GM04504 (cell line): Measurements from ENCODE around the gene CRHR1.

Experiments
- DNase-seq: peaks from one replicate; pipeline ENCODE4 v3.0.0-alpha.2; 2012; ENCODE audit warnings: low read depth

Gene CRHR1

GRCh38 chr17:45824475-45824874, 40.4 kb downstream of the CRHR1 start:
- DNase-seq = no peak

- no peak for DNase-seq
Measured at GRCh38 chr17:45824901-45825492, 40.9 kb downstream of the CRHR1 start.

GRCh38 chr17:45825792-45826191, 41.7 kb downstream of the CRHR1 start:
- DNase-seq = no peak

- DNase-seq = no peak
Measured at GRCh38 chr17:45826919-45827588, 42.9 kb downstream of the CRHR1 start.

- DNase-seq = no peak
Measured at GRCh38 chr17:45828171-45828570, 44.1 kb downstream of the CRHR1 start.

- no peak for DNase-seq
Measured at GRCh38 chr17:45828582-45829133, 44.5 kb downstream of the CRHR1 start.

GRCh38 chr17:45833920-45834319, 49.8 kb downstream of the CRHR1 start:
- DNase-seq = no peak

- DNase-seq = no peak
Measured at GRCh38 chr17:45834471-45835396, 50.6 kb downstream of the CRHR1 start.

- DNase-seq = no peak
Measured at GRCh38 chr17:45835481-45835880, 51.4 kb downstream of the CRHR1 start.

GRCh38 chr17:45836047-45837044, 52.2 kb downstream of the CRHR1 start:
- no peak for DNase-seq

GRCh38 chr17:45837187-45837586, 53.1 kb downstream of the CRHR1 start:
- no peak for DNase-seq

GRCh38 chr17:45837603-45838002, 53.5 kb downstream of the CRHR1 start:
- no peak for DNase-seq

- no peak for DNase-seq
Measured at GRCh38 chr17:45838751-45839295, 54.7 kb downstream of the CRHR1 start.

GRCh38 chr17:45839442-45839841, 55.3 kb downstream of the CRHR1 start:
- no peak for DNase-seq

GRCh38 chr17:45841186-45841585, 57.1 kb downstream of the CRHR1 start:
- DNase-seq = no peak

- DNase-seq = no peak
Measured at GRCh38 chr17:45841883-45842525, 57.9 kb downstream of the CRHR1 start.

- DNase-seq = no peak
Measured at GRCh38 chr17:45843722-45844121, 59.6 kb downstream of the CRHR1 start.

- no peak for DNase-seq
Measured at GRCh38 chr17:45844695-45845375, 60.7 kb downstream of the CRHR1 start, which contains the start of gene SPPL2C. Gene SPPL2C, plus strand, starts transcription at chr17:45844881. Its CDS starts 26 bp downstream, at chr17:45844907.

GRCh38 chr17:45845376-45846185, 61.5 kb downstream of the CRHR1 start:
- DNase-seq = no peak
